GM18907 (cell line): ENCODE data around the gene SGSH.

Source experiments
- ATAC-seq: cut with Tn5 transposase; IDR thresholded peaks from one replicate; pipeline ENCODE4 v1.9.1; 2021; ENCODE audit warnings: mild to moderate bottlenecking, moderate library complexity; ENCODE audit not compliant: unreplicated experiment

The SGSH gene

DNA sequence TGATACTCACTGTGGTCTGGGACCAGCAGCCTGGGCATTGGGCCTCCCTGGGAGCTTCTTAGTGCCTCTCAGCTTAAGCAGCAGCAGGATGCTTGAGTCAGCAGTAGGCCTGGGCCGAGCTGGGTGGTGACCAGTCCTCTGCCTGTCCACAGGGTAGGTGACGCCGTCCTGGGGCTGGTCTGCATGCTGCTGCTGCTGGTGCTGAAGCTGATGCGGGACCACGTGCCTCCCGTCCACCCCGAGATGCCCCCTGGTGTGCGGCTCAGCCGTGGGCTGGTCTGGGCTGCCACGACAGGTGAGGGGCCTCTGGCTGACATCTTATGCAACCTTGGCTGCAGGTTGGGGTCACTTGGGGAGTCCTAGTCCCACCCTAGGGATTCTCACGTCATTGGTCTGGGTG lies 7.5 kb upstream of the SGSH start:
- no peak for ATAC-seq

DNA sequence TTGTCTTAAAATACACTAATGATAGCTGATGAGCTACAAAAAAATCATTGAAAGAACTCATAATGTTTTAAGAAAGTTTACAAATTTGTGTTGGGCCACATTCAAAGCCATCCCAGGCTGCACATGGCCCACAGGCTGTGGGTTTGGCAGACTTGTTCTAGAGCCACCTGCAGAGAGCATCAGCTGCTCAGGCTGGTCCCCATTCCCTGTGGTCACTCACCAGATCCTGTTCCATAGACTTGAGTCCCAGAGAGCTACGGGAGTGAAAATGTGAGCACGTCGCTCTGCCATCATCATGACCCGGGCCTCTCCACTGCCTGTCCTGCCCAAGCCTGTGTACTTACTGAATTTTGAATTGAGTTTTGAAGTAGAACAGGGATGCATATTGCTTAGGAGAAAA lies 7.0 kb upstream of the SGSH start:
- no peak for ATAC-seq

DNA sequence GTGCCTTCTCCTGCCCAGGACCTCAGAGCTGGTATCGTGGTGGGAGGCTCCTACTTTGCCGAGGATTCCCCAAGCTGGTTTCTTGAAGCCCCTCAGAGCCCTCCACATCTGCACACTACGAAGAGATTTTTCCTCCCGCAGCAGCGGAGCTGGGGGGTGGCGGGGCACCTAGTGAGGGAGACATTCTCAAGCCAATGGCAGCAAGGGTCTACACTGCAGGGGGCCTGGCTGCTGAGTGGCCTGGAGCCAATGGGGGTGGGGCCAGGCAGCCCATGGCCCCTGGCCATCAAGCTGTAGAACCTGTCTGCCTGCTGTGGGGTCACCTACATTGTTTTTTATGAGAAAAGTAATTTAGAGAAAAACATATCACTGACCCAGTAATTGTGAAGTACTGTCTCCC lies 5.1 kb upstream of the SGSH start:
- no peak for ATAC-seq

DNA sequence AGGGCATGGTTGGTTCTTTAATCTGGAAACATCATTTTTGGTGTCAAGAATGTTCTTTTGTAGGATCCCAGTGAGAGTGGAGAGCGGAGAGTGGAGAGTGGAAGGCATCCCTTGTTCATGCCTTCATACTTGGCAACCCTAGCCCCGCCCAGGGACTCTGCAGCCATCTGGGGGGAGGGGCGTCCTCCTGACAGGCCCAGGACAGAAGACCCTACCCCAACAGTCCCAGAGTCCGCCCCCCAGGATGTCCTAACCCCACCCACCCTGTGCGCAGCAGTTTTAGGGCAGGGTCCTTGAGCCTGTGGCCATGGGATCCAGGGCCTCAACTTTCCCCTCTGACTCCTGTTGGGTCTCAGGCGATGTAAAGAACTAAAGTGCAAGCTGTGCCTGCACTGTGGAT lies 4.5 kb upstream of the SGSH start:
- no peak for ATAC-seq

DNA sequence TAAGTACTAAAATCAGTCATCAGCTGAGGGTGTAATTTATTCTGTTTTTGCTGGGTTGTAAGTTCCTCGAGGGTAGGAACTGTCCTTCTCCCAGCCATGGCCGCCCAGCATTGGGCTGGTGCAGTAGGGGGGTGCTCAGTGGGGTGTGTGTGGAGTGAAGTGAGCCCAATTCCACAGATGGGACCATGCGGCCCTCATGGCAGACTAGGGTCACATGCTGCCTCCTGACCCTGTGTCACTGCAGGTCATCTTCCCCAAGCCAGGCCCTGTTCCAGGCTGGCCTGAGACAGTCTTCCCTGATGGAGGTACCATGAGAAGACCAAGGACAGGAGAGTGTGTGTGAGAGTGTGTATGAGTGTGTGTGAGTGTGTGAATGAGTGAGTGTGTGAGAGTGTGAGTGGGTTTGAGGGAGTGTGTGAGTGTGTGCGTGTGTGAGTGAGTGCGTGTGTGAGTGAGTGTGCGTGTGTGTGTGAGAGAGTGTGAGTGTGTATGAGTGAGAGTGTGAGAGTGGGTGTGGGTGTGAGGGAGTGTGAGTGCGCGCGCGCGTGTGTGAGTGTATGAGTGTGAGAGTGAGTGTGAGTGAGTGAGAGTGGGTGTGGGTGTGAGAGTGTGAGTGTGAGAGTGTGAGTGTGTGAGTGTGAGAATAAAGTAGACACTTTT lies 3.8 kb upstream of the SGSH start:
- no peak for ATAC-seq

DNA sequence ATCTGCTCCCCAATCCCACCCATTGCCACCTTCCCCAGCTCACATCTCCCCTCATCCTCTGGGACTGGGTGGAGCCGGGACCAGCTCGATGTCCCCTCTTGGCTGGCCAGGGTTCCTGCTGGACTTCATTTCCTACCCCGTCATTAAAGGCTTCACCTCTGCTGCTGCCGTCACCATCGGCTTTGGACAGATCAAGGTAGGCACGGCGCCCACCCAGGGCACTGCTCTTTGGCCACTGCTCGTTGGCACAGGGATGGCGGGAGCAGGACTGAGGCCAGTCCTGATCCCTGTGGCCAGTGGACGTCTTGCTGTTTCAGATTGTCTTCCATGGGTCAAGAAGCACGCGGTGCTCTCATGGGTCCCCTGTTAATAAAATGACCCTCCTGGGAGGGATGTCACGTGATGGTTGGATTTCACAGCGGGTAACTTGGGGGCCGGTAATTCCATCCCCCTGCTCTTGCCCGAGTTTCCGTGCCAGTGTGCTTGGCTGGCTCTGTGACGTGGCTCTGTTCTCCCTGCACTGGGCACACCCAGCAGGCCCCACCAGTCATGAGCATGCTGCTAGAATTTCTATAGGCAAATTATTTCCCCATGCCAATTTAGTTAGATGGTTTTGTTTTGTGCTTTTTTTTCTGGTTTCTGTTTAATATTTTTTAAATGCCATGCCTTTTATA lies 3.1 kb upstream of the SGSH start:
- no peak for ATAC-seq

DNA sequence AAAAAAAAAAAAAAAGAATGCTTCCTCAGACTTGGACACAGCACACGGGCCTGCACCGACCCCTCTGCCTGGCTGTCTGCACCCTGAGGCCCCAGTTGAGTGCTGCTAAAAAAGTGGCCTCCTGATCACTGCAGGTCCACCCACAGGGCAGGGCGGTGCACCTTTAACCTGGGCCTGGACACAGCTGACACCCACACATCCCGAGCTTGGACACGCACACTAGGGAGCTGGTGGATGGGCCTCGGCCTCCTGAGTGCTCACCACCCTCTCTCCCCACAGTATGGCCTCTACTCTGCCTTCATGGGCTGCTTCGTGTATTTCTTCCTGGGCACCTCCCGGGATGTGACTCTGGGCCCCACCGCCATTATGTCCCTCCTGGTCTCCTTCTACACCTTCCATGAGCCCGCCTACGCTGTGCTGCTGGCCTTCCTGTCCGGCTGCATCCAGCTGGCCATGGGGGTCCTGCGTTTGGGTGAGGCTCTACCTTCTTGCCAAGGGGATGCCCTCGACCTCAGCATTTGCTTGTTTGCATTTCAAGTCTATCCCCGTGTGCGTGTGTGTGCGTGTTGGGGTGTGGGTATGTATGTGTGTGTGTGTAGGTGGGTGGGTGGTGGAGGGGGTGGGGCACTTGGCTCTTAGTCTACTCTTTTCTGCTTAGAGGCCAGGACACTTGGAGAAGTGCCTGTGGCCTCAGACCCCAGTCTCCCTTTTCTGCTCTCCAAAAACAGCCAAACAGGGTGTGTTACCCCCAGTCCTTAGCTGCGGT lies 2.4 kb upstream of the SGSH start:
- ATAC-seq = no peak

DNA sequence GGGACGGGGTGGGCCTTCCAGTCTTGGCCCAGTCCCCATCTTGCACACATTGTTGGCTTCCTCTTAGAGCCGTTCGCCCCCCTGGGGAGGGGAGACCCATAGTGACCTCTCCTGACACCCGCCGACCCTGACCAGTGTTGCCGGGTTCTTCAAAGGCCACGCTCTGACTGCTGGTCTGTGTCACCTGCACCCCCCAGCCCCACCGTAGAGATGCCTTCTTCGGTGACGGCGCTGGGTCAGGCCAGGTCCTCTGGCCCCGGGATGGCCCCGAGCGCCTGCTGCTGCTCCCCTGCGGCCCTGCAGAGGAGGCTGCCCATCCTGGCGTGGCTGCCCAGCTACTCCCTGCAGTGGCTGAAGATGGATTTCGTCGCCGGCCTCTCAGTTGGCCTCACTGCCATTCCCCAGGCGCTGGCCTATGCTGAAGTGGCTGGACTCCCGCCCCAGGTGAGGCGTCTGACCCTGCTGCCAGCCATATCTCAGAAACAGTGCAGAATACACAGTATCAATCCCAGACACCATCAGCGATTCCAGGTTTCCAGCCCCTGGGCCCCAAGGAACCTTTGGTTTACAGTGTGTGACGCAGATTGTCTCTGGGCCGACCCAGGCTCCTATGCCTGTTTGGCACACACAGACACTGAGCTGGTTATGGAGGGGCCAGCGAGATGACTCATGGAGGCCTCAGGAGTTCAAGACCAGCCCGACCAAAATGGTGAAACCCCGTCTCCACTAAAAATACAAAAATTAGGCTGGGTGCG lies 1.4 kb upstream of the SGSH start:
- no peak for ATAC-seq

DNA sequence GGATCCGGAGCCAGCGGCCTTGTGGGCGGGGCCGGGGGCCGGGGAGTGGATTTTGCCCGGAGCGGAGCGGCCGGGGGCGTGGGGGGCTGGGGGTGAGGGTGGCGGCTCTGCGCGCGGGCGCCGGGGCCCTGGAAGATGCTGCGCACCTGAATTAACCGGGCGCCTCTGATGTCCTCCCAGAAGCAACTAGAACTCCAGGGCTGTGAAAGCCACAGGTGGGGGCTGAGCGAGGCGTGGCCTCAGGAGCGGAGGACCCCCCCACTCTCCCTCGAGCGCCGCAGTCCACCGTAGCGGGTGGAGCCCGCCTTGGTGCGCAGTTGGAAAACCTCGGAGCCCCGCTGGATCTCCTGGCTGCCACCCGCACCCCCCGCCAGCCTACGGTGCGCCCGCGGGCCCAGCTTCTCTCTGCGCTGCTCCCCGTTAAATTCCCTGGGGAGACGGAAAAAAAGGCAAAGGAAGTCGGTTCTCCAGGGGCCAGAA lies 643 bp upstream of the SGSH start:
- ATAC-seq = no peak

DNA sequence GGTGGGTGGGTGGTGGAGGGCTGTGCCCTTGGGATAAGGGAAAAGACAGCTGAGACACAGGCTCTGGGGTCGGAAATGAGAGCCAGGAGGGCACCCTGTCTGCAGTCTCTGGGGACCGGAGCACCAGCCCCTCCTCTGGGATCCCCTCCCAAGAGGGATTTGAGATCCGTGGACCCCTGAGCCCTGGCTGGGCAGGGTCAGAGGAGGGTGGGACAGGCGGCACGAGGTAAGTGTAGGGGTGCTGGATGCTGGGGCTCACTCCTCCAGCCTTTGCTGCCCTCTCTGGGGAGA lies 425 bp downstream of the SGSH start:
- peak; percentile 18 for ATAC-seq

DNA sequence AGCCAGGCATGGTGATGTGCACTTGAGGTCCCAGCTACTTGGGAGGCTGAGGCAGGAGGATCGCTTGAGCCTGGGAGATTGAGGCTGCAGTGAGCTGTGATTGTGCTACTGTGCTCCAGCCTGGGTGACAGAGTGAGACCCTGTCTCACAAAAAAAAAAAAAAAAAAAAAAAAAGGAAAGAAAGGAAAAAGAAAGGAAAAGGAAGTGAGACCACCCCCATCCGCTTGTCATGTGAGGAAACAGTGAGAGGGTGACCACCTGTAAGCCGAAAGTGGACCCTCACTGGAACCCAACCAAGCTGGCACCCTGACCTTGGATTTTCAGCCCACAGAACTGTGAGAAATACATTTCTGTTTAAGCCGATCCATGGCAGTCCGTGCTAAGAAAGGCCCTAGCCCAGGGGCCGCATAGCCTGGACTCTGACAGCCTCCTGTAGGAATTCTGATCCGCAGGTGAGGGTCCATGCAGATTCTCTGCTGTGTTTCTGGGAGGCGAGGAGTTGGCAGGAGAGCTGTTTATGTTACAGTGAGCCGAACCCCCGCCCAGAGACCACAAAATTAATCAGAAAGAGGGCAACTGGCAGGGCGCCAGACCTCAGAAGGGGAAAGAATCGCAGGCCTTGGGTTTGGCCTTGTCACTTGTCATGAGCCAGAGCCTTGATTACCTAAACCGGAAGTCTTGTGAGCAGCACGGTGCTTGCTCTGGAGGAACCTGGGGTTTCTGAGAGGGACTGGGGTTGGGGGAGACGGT lies 945 bp downstream of the SGSH start:
- peak; percentile 69 for ATAC-seq

DNA sequence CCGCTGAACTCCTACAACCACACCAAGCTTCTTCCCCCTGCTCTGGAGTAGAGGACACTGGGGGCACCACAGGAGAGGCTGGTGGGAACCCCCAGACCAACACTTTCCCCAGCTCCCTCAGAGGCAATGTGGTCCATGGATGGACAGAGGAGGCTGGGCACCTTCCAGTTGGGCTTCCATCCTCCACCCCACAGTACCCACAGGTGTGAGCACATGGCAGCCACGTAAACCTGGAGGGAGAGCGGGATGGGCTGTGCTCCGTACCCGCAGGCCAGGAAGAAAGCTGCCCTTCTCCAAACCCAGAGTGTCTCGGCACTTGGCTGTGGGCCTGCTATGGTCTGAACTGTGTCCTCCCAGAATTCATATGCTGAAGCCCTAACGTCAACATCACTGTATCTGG lies 1.7 kb downstream of the SGSH start:
- no peak for ATAC-seq

DNA sequence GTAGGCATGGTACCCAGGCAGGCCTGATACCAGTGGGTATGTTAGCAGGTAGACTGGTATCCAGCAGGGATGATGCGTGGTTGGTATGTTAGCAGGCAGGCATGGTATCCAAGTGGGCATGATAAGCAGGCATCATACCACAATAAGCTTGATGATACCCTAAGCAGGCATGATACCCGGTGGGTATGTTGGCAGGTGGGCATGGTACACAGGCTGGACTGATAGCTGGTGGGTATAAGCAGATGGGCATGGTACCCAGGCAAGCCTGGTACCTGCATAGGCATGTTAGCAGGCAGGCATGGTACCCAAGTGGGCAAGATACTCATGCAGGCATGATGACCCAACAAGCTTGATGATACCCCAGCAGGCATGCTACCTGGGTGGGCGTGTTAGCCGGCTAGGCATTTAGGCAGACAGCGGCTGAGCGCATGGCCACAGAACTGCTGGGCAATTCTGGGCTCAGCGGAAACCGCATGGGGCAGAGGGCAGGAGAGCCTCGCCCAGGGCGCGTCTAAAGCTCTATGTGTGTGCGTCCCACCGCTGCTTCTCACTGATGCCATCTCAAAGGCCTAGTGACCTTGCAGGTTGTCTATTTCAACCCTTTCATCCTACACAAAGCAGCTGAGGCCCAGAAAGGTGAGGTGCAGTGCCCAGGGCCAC lies 2.3 kb downstream of the SGSH start:
- ATAC-seq = no peak

DNA sequence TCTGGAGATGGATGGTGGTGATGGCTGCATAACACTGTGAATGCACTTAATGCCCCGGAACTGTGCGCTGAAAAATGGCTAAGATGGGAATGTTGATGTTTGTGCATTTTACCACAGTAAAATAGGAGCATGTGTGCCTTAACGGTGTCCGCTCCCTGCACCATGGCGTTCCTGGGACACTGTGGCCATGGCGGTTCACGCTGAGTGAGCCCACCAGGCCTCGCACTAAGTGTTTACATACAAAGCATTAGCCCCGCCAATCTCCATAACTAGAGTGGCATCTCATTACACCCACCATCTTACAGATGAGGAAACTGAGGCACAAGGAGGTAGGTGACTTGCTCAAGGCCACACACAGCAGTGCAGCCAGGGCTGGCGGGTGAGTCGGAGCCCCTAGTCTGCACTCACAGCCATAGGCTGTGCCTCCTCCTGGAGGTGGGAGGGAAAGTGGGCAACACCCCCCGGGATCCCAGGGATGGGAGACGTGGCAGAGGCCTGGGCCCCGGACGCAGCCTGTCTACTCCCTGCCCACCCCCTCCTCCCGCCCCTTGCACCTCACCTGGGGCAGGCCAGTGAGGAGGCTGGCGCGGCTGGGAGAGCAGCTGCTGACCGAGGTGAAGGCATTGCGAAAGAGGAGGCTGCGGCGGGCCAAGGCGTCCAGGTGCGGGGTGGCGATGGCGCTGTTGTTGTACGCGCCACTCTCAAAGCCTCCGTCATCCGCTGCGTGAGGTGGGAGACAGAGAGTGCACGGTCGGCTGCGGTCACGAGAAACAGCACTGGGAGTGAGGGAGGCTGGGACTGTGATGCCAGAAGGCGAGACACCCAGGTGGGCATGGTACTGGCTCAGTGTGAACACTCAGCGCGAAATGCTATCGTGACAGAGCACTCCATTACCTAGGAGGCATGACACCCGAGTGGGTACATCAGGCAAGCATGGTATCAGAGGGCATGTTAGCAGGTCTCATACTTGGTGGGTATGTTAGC lies 3.4 kb downstream of the SGSH start:
- no peak for ATAC-seq

DNA sequence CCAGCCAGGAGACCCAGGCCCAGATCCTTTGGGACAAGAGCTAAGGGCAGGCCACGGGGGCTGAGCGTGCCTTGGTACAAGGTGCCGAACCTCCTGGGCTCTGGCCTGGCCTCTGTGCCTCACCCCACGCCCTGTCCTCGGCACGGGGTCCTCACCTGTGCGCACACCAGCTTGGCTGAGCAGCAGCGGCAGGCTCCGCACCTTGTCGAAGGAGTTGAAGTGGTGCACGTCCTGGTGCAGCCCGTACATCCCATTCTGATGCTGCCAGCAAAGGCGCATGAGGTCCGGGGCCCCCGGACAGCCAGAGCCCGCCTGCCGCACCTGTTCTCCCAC lies 5.3 kb downstream of the SGSH start:
- no peak for ATAC-seq

DNA sequence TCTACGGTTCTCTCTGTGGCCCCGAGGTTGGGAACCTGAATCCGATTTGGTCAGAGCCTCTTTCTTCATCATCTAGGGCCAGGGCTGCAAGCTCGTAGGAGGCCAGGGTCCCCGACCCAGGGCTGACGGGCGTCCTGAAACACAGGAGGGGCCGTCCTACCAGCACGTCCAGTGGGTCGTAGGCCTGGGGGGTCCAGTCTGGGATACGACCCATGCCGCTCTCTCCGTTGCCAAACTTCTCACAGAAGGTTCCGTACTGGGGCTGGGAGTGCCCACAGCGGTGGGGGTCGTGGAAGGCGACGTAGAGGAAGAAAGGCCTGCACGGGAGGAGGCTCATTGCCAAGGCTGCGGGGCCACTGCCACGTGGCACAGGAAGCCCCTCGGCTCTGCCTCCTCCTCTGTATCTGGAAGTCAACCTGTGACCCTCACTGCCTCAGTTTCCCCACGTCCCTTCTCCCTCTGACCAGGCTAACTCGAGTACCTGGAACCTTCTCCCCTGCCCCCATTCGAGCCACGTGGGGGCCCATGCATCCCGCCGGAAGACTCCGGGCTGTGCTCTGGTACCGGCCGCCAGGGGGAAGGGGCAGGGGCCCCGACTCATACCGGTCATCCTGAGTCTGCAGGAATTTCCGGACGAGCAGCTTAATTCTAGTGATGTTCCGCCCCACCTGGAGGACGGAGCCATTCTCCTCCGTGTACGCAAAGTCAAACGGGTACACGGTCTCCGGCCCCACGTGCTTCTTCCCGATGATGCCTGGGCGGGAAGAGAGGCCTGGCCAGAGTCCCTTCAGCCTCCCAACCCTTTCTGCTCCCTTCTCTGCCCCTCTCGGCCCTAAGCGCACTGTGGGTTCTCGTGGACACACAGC lies 5.9 kb downstream of the SGSH start:
- no peak for ATAC-seq

DNA sequence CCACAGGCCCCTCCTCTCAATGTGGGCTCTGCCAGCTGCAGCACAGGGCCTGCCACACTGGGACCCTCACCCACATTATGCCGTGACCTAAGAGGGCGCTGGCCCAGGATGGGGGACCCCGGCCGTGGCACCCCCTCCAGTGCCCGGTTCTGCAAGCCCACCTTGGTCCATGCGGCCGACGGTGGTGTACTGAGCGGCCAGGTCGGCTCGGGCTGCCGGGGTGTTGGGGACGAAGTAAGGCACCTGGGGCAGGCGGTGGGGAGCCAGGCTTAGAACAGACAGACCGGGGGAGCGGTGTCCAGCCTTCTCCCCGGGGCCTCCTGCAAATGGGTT lies 6.5 kb downstream of the SGSH start:
- no peak for ATAC-seq

DNA sequence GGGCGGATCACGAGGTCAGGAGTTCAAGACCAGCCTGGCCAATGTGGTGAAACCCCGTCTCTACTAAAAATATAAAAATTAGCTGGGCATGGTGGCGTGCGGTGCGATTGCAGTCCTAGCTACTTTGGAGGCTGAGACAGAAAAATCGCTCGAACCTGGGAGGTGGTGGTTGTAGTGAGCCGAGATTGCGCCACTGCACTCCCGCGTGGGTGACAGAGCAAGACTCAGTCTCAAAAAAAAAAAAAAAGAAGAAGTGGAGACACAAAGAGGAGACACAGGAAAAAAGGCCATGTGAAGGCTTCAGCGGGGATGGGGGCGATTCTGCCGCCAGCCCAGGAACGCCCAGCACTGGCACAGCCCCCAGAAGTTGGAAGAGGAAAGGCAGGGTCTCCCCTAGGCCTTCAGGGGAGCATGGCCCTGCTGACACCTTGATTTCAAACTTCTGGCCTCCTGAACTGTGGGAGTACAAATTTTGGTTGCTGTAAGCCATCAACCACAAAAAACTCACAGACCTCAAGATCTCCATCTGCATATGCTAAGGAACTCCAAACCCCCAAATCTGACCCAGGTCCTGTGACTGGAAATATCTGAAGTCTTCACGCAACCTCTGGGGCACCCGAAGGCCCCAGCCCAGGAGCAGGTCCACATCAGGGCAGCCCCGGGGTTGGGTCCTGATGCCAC lies 7.0 kb downstream of the SGSH start:
- ATAC-seq = no peak
